ENCODE results near the gene TTC23. TPM values are rescaled to one million over a fixed set of nuclear protein-coding genes. Genes with fewer than 3 reads are reported as not detected.

The TTC23 gene
- total RNA-seq, 4 donors from 2014 or later, result 12.1 to 27.7 (median 21.5) TPM

GRCh38 chr15:99282586-99282985 is 33.2 kb upstream of the TTC23 start:
- no peak for DNase-seq
- WGBS, 2 donors, result 79 to 85% methylated on average over 5 of the region's 5 CpGs

GRCh38 chr15:99282121-99282520 is 32.7 kb upstream of the TTC23 start:
- Histone ChIP-seq H3K4me1 (peaks cover 0 to 16% (median 7%) of the 10 kb centered on the region in 3 donors), H3K27me3 (no peaks in the 10 kb centered on the region), H3K4me3 (no peak overlapping the region), H3K9me3 (no peaks in the 10 kb centered on the region), H3K27ac (no peak overlapping the region), H3K36me3 (peaks cover 0 to 5% (median 0%) of the 10 kb centered on the region in 3 donors)
- TF ChIP-seq CTCF (IDR thresholded peaks at IDR 0.05) (no peak), POLR2A (IDR thresholded peaks at IDR 0.05) (no peak)
- no peak for DNase-seq
- intact Hi-C loops (cut with DNase I), result loop anchor here (10.0 kb wide), 1 partner anchor 423 kb away; no protein-coding TSS in a partner anchor

More at GRCh38 chr15:99282586-99282985, 33.2 kb upstream of the TTC23 start:
- Histone ChIP-seq H3K27me3 (no peaks in the 10 kb centered on the region), H3K36me3 (peaks cover 0 to 5% (median 0%) of the 10 kb centered on the region in 3 donors), H3K9me3 (no peaks in the 10 kb centered on the region), H3K4me3 (no peak overlapping the region), H3K4me1 (peaks cover 0 to 16% (median 7%) of the 10 kb centered on the region in 3 donors), H3K27ac (no peak overlapping the region)
- intact Hi-C loops (cut with DNase I), result loop anchor here (10.0 kb wide), 1 partner anchor 422 kb away; no protein-coding TSS in a partner anchor
- TF ChIP-seq POLR2A (IDR thresholded peaks at IDR 0.05) (no peak), CTCF (IDR thresholded peaks at IDR 0.05) (no peak)

GRCh38 chr15:99279827-99280226 is 30.4 kb upstream of the TTC23 start:
- intact Hi-C loops (cut with DNase I), result loop anchor here (10.0 kb wide), 1 partner anchor 425 kb away; no protein-coding TSS in a partner anchor
- Histone ChIP-seq H3K4me1 (peaks cover 0 to 13% (median 7%) of the 10 kb centered on the region in 3 donors), H3K27me3 (no peaks in the 10 kb centered on the region), H3K9me3 (no peaks in the 10 kb centered on the region), H3K4me3 (no peak overlapping the region), H3K27ac (no peak overlapping the region), H3K36me3 (peaks cover 0 to 5% (median 0%) of the 10 kb centered on the region in 3 donors)
- no peak for TF ChIP-seq POLR2A (IDR thresholded peaks at IDR 0.05)
- no peak for TF ChIP-seq CTCF (IDR thresholded peaks at IDR 0.05)
- DNase-seq, result no peak
- WGBS, 2 donors, result 82 to 83% methylated on average over 3 of the region's 3 CpGs

DNA sequence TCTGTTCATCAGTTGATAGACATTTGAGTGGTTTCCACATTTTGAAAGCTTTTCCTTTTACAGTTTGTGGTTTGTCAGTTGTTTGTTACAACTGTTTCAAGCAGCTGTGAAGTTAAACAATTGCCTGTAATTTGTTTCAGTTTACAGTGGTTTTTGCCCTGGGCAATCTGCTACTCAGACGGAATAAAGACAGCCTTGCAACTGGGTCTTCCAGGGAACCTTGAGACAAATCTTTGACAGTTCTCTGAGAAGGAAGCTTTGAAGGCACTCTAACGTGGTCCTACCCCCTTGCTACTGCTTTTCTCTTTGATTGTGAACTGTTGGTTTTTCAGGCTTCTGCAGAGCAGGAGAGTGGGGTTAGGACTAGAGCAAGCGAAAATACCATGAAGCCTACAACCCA is 29.9 kb upstream of the TTC23 start:
- Histone ChIP-seq H3K9me3 (no peaks in the 10 kb centered on the region), H3K4me1 (peaks cover 0 to 9% (median 7%) of the 10 kb centered on the region in 3 donors), H3K4me3 (no peak overlapping the region), H3K27me3 (no peaks in the 10 kb centered on the region), H3K27ac (no peak overlapping the region), H3K36me3 (peaks cover 0 to 5% (median 0%) of the 10 kb centered on the region in 3 donors)
- no peak for DNase-seq
- WGBS, 2 donors, result 65 to 75% methylated on average over 3 of the region's 3 CpGs
- TF ChIP-seq CTCF (IDR thresholded peaks at IDR 0.05), result no peak
- TF ChIP-seq POLR2A (IDR thresholded peaks at IDR 0.05), result no peak
- intact Hi-C loops (cut with DNase I), result no loop called here

- Histone ChIP-seq H3K36me3 (peaks cover 0 to 5% (median 0%) of the 10 kb centered on the region in 3 donors), H3K27ac (no peak overlapping the region), H3K4me1 (peaks cover 0 to 6% (median 0%) of the 10 kb centered on the region in 3 donors), H3K9me3 (no peaks in the 10 kb centered on the region), H3K4me3 (no peak overlapping the region), H3K27me3 (no peaks in the 10 kb centered on the region)
- TF ChIP-seq CTCF (IDR thresholded peaks at IDR 0.05) (no peak), POLR2A (IDR thresholded peaks at IDR 0.05) (no peak)
- 90% methylated on average over 4 to 5 of the region's 9 CpGs for WGBS, 2 donors
- no peak for DNase-seq
- intact Hi-C loops (cut with DNase I), result no loop called here
These were observed 26.2 kb upstream of the TTC23 start for GRCh38 chr15:99275525-99276128.

Data from esophagus squamous epithelium (tissue), 5 donors.